ENCODE data around the gene PNPLA3.

DNA sequence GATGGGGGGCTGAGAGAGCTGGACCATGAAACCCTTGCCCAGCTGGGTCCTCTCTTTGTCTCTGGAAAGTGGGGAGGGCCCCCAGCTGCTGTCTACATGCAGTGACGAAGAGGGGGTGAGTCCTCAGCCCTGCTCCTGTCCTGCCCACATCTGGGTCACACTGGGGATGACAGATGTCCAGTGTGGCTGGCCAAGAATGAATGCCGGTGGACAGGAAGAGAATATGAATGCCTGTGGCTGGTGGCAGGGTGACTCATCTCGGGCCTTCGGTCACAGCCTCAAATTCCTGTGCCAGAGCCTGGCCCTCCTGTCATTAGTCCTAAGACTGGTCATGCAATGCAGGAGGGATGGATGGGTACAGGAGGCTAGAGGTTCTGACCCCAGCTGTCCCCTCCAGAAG lies 2.2 kb upstream of the PNPLA3 start:
- TF ChIP-seq POLR2AphosphoS5 (IDR thresholded peaks at IDR 0.05; ENCODE audit: low read depth, low read length) (no peak), POLR2A (IDR thresholded peaks at IDR 0.05; ENCODE audit: low read depth, low read length) (no peak), TAF1 (IDR thresholded peaks at IDR 0.05; ENCODE audit: borderline replicate concordance, low read depth, low read length) (no peak)
